ENCODE measurements around the gene PTPMT1. TPM values are rescaled to one million over a fixed set of nuclear protein-coding genes. Genes with fewer than 3 reads are reported as not detected.
"Not testable (repeated sequence)": the region's sequence is repeated elsewhere in the genome, so short reads cannot be mapped to it uniquely, and the experiment has no call there.

Gene PTPMT1
- total RNA-seq, 6 donors from 2014 or later: 69.1 to 188 (median 89.9) TPM

DNA sequence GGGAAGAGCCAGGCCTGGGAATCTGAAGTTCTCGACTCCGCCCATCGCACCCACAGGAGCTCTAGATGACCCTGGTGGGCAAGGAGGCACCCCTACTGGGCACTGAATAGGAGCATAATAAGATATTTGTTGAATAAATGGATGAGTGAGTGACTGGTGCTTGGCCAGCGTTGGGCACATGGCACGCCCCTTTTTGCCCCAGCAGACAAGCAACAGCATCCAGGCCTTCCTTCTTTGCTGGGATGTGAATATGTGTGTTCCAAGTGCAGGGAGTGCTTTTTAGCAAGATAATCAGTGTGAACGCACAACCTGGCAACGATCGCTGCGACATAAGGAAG is 12.0 kb upstream of the PTPMT1 start:
- ATAC-seq (ENCODE audit: low FRiP score in 2 of 2) (peak; percentile 27 to 66), DNase-seq (no peak)
- WGBS, 2 donors: 22 to 24% methylated on average over 6 to 8 of the region's 9 CpGs
- TF ChIP-seq POLR2AphosphoS5 (IDR thresholded peaks at IDR 0.05) (no peak), POLR2A (IDR thresholded peaks at IDR 0.05) (no peak), EP300 (IDR thresholded peaks at IDR 0.05) (no peak)
- TF ChIP-seq, protein P1, sequence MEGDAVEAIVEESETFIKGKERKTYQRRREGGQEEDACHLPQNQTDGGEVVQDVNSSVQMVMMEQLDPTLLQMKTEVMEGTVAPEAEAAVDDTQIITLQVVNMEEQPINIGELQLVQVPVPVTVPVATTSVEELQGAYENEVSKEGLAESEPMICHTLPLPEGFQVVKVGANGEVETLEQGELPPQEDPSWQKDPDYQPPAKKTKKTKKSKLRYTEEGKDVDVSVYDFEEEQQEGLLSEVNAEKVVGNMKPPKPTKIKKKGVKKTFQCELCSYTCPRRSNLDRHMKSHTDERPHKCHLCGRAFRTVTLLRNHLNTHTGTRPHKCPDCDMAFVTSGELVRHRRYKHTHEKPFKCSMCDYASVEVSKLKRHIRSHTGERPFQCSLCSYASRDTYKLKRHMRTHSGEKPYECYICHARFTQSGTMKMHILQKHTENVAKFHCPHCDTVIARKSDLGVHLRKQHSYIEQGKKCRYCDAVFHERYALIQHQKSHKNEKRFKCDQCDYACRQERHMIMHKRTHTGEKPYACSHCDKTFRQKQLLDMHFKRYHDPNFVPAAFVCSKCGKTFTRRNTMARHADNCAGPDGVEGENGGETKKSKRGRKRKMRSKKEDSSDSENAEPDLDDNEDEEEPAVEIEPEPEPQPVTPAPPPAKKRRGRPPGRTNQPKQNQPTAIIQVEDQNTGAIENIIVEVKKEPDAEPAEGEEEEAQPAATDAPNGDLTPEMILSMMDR (IDR thresholded peaks at IDR 0.05): no peak
- H3K4me3 ChIP-seq: peak overlapping the region in 3 of 4 donors; percentile 59 to 97 (median 88)
- no peaks in the 10 kb centered on the region for H3K36me3 ChIP-seq
- no peaks in the 10 kb centered on the region for H3K27me3 ChIP-seq
- peak overlapping the region; percentile 91 to 95 (median 95) for H3K27ac ChIP-seq
- H3K4me1 ChIP-seq: peaks cover 23 to 45% (median 28%) of the 10 kb centered on the region in 4 donors
- H3K9me3 ChIP-seq: no peaks in the 10 kb centered on the region

DNA sequence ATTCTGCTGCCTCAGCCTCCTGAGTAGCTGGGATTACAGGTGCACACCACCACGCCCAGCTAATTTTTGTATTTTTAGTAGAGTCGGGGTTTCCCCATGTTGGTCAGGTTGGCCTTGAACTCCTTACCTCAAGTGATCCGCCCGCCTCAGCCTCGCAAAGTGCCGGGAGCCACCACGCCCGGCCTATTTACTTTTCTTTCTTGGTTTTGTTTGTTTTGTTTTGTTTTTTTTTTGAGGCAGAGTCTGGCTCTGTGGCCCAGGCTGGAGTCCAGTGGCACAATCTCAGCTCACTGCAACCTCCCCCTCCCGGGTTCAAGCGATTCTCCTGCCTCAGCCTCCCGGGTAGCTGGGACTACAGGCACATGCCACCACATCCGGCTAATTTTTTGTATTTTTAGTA is 8.4 kb upstream of the PTPMT1 start:
- not testable (repeated sequence) for H3K27ac ChIP-seq; H3K27me3 ChIP-seq; ATAC-seq (ENCODE audit: low FRiP score in 2 of 2); H3K9me3 ChIP-seq; H3K36me3 ChIP-seq; H3K4me3 ChIP-seq; DNase-seq
- H3K4me1 ChIP-seq: peaks cover 0 to 10% (median 3%) of the 10 kb centered on the region in 4 donors
- 90 to 92% methylated on average over 12 of the region's 12 CpGs for WGBS, 2 donors

DNA sequence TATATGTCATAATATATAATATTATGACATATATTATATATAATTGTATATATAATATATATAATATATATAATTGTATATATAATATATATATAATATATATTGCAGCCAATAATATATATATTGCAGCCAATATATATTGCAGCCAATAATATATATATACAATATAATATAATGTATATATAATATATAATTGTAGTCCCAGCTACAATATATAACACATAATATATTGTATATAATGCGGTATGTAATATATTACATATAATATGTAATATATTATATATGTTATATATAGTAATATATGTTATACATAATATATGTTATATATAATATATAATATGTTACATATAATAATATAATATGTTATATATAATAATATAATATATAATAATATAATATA is 6.7 kb upstream of the PTPMT1 start:
- 100% methylated on average over 1 of the region's 1 CpG for WGBS, 2 donors
- no peak for ATAC-seq (ENCODE audit: low FRiP score in 2 of 2)
- no peaks in the 10 kb centered on the region for H3K9me3 ChIP-seq

DNA sequence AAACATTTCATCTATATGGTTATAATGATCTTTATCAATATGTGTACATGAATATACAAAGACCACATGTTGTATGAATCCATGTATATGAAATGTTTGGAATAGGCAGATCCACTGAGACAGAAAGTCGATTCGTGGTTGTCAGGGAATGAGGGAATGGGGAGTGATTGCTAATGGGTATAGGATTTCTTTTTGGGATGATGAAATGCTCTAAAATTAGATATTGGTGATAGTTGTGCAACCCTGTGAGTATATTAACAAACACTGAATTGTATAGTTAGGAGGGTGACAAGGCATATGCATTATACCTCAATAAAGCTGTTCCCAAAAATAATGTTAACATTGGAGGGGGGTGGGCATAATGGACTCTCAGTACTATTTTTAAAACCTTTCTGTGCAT is 5.0 kb upstream of the PTPMT1 start:
- no peaks in the 10 kb centered on the region for H3K9me3 ChIP-seq
- H3K27ac ChIP-seq: no peak overlapping the region
- H3K36me3 ChIP-seq: no peaks in the 10 kb centered on the region
- no peak for TF ChIP-seq POLR2A (IDR thresholded peaks at IDR 0.05)
- no peak for TF ChIP-seq EP300 (IDR thresholded peaks at IDR 0.05)
- TF ChIP-seq POLR2AphosphoS5 (IDR thresholded peaks at IDR 0.05): no peak
- TF ChIP-seq, protein P1 (IDR thresholded peaks at IDR 0.05): no peak
- no peak overlapping the region for H3K4me3 ChIP-seq
- ATAC-seq (ENCODE audit: low FRiP score in 2 of 2) (no peak), DNase-seq (no peak)
- H3K27me3 ChIP-seq: no peaks in the 10 kb centered on the region
- WGBS, 2 donors: 67 to 81% methylated on average over 2 of the region's 2 CpGs
- H3K4me1 ChIP-seq: peaks cover 7 to 9% (median 8%) of the 10 kb centered on the region in 4 donors

More for the DNA sequence above, 6.7 kb upstream of the PTPMT1 start:
- H3K27ac ChIP-seq: no peak overlapping the region
- no peaks in the 10 kb centered on the region for H3K36me3 ChIP-seq
- H3K27me3 ChIP-seq: no peaks in the 10 kb centered on the region
- TF ChIP-seq POLR2AphosphoS5 (IDR thresholded peaks at IDR 0.05): no peak
- TF ChIP-seq, protein P1 (IDR thresholded peaks at IDR 0.05): no peak
- no peak for TF ChIP-seq EP300 (IDR thresholded peaks at IDR 0.05)
- no peak for TF ChIP-seq POLR2A (IDR thresholded peaks at IDR 0.05)
- DNase-seq: no peak
- no peak overlapping the region for H3K4me3 ChIP-seq
- H3K4me1 ChIP-seq: peaks cover 0 to 2% (median under 1%) of the 10 kb centered on the region in 4 donors

DNA sequence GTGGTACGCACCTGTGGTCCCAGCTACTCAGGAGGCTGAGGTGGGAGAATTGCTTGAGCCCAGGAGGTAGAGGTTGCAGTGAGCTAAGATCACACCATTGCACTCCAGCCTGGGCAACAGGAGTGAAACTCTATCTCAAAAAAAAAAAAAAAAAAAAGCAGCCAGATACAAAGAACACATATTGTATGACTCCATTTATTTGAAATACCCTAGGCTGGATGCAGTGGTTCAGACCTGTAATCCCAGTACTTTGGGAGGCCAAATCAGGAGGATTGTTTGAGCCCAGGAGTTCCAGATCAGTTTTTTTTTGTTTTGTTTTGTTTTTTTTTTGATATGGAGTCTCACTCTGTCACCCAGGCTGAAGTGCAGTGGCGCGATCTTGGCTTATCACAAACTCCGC is 3.0 kb upstream of the PTPMT1 start:
- not testable (repeated sequence) for H3K9me3 ChIP-seq; ATAC-seq (ENCODE audit: low FRiP score in 2 of 2); DNase-seq; H3K27me3 ChIP-seq; H3K27ac ChIP-seq; H3K36me3 ChIP-seq; H3K4me3 ChIP-seq
- H3K4me1 ChIP-seq: peaks cover 11 to 24% (median 16%) of the 10 kb centered on the region in 4 donors
- WGBS, 2 donors: 93% methylated on average over 4 of the region's 4 CpGs

DNA sequence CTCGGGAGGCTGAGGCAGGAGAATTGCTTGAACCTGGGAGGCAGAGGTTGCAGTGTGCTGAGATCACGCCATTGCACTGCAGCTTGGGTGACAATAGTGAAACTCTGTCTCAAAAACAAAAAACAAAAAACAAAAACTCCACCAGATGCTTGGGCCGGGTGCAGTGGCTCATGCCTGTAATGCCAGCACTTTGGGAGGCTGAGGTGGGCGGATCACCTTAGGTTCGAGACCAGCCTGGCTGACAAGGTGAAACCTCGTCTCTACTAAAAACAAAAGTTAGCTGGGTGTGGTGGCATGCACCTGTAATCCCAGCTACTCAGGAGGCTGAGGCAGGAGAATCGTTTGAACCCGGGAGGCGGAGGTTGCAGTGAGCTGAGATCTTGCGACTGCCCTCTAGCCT is 1.0 kb upstream of the PTPMT1 start:
- H3K27ac ChIP-seq: peak overlapping the region in 1 of 4 donors; percentile 85
- DNase-seq; ATAC-seq (ENCODE audit: low FRiP score in 2 of 2); H3K36me3 ChIP-seq; H3K27me3 ChIP-seq; H3K9me3 ChIP-seq: not testable (repeated sequence)
- peak overlapping the region in 2 of 4 donors; percentile 60 to 94 for H3K4me3 ChIP-seq
- WGBS, 2 donors: 91 to 95% methylated on average over 10 of the region's 10 CpGs
- H3K4me1 ChIP-seq: peaks cover 11 to 24% (median 16%) of the 10 kb centered on the region in 4 donors
